GM13976 (cell line): ENCODE data around the gene SFN.
"Not testable (repeated sequence)": the region's sequence is repeated elsewhere in the genome, so short reads cannot be mapped to it uniquely, and the experiment has no call there.

Source experiments
- DNase-seq: peaks from one replicate; pipeline ENCODE4 v3.0.0; 2012; ENCODE audit warnings: low spot score
- in situ Hi-C: fragments of 300-500 bp; cut with MboI; formaldehyde crosslinking; loops from one replicate; pipeline ENCODE4 v1.12.0; 2022; ENCODE audit warnings: low sequenced_read_pairs, mixed read lengths, inconsistent platforms; ENCODE audit not compliant: unreplicated experiment
- TF ChIP-seq, protein P1 (sequence below): IDR thresholded peaks from 2 replicates; pipeline ENCODE4 v1.5.1; 2012; ENCODE audit warnings: borderline replicate concordance, mild to moderate bottlenecking; ENCODE audit not compliant: insufficient read depth; ENCODE audit errors: extremely low read depth, missing control alignments, control extremely low read depth

SFN gene

DNA sequence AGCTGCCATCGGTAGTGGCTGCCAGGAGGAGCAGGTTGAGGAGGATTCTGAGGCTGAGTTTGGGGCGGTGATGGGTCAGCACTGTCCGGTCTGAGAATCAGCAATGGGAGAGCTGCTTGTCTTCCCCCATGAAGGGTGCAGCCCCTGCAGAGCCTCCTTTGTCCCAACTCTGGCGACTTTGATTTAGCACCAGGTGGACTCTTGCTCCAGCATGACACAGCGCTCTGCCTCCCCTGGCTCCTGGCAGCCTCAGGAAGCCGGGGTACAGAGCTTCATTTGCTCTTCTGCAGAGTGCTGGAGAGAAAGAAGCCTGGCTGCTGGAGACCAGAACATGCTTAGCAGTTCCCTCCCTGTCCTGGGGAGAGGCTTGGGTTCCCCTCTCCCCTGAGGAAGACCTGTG, 23.2 kb upstream of the SFN start:
- in situ Hi-C loops, result no loop called here
- DNase-seq, result no peak
- TF ChIP-seq, protein P1, sequence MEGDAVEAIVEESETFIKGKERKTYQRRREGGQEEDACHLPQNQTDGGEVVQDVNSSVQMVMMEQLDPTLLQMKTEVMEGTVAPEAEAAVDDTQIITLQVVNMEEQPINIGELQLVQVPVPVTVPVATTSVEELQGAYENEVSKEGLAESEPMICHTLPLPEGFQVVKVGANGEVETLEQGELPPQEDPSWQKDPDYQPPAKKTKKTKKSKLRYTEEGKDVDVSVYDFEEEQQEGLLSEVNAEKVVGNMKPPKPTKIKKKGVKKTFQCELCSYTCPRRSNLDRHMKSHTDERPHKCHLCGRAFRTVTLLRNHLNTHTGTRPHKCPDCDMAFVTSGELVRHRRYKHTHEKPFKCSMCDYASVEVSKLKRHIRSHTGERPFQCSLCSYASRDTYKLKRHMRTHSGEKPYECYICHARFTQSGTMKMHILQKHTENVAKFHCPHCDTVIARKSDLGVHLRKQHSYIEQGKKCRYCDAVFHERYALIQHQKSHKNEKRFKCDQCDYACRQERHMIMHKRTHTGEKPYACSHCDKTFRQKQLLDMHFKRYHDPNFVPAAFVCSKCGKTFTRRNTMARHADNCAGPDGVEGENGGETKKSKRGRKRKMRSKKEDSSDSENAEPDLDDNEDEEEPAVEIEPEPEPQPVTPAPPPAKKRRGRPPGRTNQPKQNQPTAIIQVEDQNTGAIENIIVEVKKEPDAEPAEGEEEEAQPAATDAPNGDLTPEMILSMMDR, result no peak

DNA sequence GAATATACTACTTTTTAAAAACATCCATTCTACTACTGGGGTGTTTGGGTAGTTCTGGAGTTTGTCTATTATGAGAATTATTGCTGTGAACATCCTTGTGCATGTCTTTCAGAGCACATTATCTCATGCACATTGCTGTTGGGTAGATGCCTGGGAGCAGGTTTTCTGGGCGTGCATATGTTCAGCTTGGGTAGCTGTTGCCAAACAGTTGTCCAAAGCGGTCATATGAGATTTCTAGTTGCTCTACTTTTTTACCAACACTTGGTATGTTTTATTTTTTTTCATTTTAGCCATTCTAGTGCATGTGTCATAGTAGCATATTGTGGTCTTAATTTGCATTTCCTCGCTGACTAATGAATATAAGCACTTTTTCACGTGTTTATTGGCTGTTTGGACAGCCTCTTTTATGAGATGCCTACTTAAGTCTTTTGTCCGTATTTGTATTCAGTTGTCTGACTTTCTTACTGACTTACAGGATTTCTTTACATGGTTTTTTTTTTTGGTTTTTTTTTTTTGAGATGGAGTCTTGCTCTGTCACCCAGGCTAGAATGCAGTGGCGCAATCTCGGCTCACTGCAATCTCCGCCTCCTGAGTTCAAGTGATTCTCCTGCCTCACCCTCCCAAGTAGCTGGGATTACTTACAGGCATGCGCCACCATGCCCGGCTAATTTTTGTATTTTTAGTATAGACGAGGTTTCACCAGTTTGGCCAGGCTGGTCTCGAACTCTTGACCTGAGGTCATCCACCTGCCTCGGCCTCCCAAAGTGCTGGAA, 18.3 kb upstream of the SFN start:
- in situ Hi-C loops, result no loop called here
- TF ChIP-seq, protein P1, result no peak
- DNase-seq, result no peak

DNA sequence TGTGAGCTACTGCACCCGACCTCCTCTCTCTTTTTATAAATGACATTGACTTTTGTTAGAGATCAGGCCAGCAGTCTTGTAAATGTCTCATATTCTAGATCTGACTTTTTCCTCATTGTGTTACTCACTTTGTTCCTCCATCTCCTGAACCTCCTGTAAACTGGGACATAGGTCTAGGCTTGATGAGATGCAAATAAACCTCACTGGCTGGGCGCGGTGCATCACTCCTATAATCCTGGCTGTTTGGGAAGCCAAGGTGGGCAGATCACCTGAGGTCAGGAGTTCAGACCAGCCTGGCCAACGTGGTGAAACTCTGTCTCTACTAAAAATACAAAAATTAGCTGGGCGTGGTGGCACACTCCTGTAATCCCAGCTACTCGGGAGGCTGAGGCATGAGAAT, 15.1 kb upstream of the SFN start:
- in situ Hi-C loops, DNase-seq: not testable (repeated sequence)

DNA sequence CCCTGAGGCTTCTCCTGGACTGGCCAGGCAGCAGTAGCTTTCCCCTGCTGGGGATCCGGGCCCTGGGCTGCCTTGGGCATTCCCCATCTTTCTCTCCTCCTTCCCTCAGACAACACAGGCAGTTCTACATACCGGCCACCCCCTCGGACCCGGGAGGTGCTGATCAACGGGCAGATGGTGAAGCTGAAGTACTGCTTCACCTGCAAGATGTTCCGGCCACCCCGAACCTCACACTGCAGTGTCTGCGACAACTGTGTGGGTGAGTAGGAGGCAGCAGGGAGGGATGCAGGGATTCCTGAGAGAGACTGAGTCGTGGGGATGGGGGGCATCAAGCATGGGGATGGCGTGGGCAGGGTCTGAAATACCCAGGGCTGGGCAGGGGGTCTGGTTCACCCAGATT, 14.4 kb upstream of the SFN start:
- TF ChIP-seq, protein P1, result no peak
- in situ Hi-C loops, result no loop called here
- no peak for DNase-seq

DNA sequence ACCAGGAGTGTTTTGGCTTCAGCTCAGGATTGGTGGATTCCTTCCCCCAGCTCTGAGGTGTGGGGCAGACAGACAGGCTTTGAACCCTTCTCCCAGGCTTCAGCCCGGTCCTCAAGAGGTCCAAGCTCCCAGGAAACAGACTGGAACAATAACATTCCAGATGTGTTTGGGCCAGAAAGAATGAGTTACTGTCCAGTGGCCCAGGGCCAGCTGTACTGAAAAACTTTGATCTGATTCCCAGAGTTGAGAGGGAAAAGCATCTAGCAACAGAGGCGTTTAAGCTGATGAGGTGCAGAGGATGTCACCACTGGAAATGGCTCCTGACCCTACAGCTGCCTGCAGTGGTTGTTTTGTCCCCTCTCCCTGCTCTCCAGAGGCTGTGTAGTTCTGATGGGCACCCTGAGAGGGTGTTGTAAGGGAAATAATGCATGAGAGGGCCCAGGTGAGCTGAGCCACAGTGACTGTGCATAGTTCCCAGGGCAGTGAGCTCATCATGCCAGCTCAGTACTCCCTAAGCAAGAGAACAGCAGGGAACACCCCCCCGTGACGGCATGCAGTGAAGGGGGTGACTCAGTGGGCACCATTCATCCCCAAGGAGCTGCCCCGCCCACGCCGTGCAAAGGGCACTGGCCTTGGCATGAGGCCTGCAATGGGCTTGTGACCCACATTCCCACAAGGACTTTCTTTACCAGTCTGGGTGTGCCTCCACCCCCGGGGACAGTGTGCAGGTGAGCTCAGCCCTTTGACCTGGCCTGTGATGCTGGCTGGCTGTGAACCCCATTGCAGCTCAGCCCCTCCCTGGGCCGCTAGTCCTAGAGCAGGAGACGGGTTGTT, 13.8 kb upstream of the SFN start:
- TF ChIP-seq, protein P1, result no peak
- in situ Hi-C loops, result no loop called here
- no peak for DNase-seq

DNA sequence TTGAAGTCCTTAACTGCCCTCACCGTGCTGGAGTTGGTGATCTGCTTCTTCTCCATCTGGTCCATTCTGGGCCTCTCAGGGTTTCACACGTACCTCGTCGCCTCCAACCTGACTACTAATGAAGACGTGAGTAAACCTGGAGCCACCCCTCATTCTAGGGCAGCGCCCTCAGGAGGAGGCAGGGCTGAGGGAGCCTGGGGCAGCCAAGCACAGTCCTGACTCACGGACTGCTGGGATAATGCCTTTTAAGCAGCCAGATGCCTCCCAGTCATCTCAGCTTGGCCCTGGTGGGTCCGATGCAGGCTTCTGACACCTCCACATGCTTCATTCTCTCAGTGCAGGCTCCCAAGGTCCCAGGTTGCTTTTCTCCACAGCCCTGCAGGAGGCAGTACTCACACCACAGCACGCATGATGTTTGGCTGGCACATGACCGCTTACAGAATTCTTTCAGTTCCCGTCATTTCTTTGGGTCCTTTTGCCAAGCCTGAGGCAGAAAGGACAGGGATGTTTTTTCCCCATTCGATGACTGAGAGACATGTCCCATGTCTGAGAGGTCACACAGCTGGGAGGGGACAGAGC, 11.8 kb upstream of the SFN start:
- in situ Hi-C loops, result no loop called here
- TF ChIP-seq, protein P1, result no peak
- no peak for DNase-seq

DNA sequence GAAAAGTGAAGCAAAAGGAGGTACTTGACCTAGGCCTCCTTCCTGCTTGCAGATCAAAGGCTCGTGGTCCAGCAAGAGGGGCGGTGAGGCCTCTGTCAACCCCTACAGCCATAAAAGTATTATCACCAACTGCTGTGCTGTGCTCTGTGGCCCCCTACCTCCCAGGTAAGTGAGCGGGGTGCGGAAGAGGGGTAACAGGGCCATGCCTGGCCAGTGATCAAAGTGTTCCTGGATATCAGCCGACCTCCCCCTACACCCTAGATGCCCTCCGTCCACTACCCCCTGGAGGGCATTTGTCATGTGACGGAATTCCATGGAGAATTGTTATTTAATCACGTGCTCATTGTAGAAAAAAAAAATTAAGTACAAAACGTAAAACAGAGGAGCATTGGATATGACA, 10.2 kb upstream of the SFN start:
- TF ChIP-seq, protein P1, result no peak
- no peak for DNase-seq
- in situ Hi-C loops, result no loop called here
